Measurements from ENCODE around the gene ARHGAP6.

The ARHGAP6 gene

GRCh38 chrX:11564546-11564945 is 101.2 kb downstream of the ARHGAP6 start:
- no peaks in the 10 kb centered on the region for H3K9me3 Mint-ChIP-seq
- no peaks in the 10 kb centered on the region for H3K36me3 Mint-ChIP-seq
- peaks cover 2% of the 10 kb centered on the region for H3K27me3 Mint-ChIP-seq
- H3K4me3 Mint-ChIP-seq = no peak overlapping the region
- H3K27ac Mint-ChIP-seq = no peak overlapping the region
- no peaks in the 10 kb centered on the region for H3K4me1 Mint-ChIP-seq

- Mint-ChIP-seq H3K36me3 (no peaks in the 10 kb centered on the region), H3K27me3 (peaks cover 2% of the 10 kb centered on the region), H3K4me3 (no peak overlapping the region), H3K27ac (no peak overlapping the region), H3K4me1 (no peaks in the 10 kb centered on the region), H3K9me3 (no peaks in the 10 kb centered on the region)
These were observed 103.2 kb downstream of the ARHGAP6 start for GRCh38 chrX:11562570-11562969.

DNA sequence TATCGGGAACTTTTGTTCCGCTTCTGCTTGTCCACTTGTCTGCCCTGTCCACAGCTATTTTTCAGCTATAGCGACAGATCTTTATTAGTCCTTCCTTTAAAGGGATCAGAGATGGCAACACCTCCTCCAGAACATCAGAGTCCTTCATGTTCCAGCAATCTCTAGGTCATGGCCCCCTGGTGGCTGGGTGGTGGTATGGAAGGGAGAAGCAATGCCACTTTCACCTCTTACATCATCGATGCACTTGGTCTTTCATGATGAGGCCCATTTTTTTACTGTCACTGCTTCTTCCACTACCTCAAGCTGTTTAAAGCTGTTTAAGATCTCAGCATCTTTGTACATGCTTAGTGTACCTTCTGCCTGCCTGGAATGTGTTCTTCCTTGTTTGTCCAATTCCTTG is 106.7 kb downstream of the ARHGAP6 start:
- Mint-ChIP-seq H3K4me1 (no peaks in the 10 kb centered on the region), H3K27ac (no peak overlapping the region), H3K9me3 (no peaks in the 10 kb centered on the region), H3K27me3 (peaks cover 3% of the 10 kb centered on the region), H3K4me3 (no peak overlapping the region), H3K36me3 (no peaks in the 10 kb centered on the region)

DNA sequence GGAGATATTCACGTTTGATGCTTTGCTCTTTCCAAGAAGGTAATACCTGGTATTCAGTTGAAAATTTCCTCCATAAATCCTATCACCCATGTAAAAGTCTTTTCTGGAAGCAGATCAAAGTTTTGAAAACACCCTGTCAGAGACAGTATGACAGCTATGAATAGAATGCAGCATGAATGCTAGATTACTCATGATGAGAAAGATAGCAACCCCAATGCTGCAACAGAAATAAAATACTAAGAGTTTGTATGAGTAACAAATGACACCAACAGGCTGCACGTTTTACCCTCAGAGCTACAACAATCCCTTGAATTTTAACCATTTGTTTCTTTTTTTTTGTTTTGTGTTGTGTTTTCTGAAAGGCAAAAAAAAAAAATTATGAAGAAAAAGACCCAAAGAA is 108.6 kb downstream of the ARHGAP6 start:
- Mint-ChIP-seq H3K36me3 (no peaks in the 10 kb centered on the region), H3K4me3 (no peak overlapping the region), H3K4me1 (no peaks in the 10 kb centered on the region), H3K27me3 (peaks cover 3% of the 10 kb centered on the region), H3K9me3 (no peaks in the 10 kb centered on the region), H3K27ac (no peak overlapping the region)

DNA sequence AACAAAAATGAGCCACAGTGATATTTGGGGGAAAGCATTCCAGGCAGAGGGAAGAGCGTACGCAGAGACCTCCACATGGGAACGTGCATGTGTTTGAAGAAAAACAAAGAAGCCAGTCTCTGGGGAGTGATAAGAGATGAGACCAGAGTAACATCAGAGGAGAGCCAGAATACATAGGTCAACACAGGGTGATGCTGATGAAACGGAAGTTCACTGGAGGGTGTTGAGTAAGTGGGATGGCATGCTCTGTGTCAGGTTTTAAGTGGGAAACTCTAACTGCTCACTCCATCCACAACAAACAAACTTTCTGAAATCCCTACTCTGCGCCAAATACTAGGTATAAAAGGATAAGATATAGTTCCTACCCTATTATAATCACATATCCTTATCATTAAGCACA is 110.0 kb downstream of the ARHGAP6 start:
- Mint-ChIP-seq H3K9me3 (no peaks in the 10 kb centered on the region), H3K4me1 (no peaks in the 10 kb centered on the region), H3K36me3 (no peaks in the 10 kb centered on the region), H3K4me3 (no peak overlapping the region), H3K27me3 (peaks cover 3% of the 10 kb centered on the region), H3K27ac (no peak overlapping the region)

GRCh38 chrX:11553594-11553993 is 112.1 kb downstream of the ARHGAP6 start:
- no peaks in the 10 kb centered on the region for H3K4me1 Mint-ChIP-seq
- H3K4me3 Mint-ChIP-seq = no peak overlapping the region
- H3K27me3 Mint-ChIP-seq = peaks cover 3% of the 10 kb centered on the region
- H3K9me3 Mint-ChIP-seq = no peaks in the 10 kb centered on the region
- H3K36me3 Mint-ChIP-seq = no peaks in the 10 kb centered on the region
- no peak overlapping the region for H3K27ac Mint-ChIP-seq

GRCh38 chrX:11551151-11551550 is 114.6 kb downstream of the ARHGAP6 start:
- peaks cover 3% of the 10 kb centered on the region for H3K27me3 Mint-ChIP-seq
- H3K9me3 Mint-ChIP-seq = no peaks in the 10 kb centered on the region
- no peaks in the 10 kb centered on the region for H3K4me1 Mint-ChIP-seq
- no peak overlapping the region for H3K27ac Mint-ChIP-seq
- H3K4me3 Mint-ChIP-seq = no peak overlapping the region
- no peaks in the 10 kb centered on the region for H3K36me3 Mint-ChIP-seq

DNA sequence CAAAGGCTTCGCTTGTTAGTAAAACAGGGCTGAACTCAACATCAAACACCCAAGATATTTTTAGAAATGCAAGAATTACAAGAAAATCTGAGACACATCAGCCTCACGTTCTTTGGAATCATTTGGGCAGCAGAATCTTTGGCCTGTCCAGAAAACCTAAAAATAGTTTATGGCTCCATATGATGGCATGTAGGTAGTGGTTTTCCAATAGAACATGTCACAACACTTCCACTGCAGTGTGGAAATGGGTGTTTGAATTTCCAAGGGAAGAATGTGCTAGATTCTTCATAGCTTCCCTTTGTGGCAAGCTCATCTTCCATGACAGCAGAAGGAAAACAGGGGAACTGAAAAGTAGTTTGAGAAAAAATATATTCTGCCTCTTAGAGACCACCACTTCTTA is 118.8 kb downstream of the ARHGAP6 start:
- Mint-ChIP-seq H3K4me1 (no peaks in the 10 kb centered on the region), H3K36me3 (no peaks in the 10 kb centered on the region), H3K27me3 (no peaks in the 10 kb centered on the region), H3K4me3 (no peak overlapping the region), H3K27ac (no peak overlapping the region), H3K9me3 (no peaks in the 10 kb centered on the region)

DNA sequence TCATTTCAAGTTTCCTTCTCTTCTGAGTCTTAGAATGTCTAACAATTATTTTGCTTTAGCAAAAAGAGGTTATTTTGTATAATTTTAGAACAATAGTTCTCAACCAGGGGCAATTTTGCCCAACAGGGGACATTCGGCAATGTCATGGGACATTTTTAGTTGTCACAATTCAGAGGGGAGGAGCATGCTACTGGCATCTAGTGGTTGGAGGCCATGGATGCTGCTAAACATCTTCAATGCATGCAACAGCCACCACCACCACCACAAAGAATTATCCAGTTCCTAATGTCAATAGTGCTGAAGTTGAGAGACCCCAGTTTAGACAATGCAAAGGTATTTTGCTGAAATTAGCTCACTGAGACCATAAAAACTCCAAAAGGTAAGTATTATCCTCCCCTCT is 122.5 kb downstream of the ARHGAP6 start:
- H3K9me3 Mint-ChIP-seq = no peaks in the 10 kb centered on the region
- no peaks in the 10 kb centered on the region for H3K36me3 Mint-ChIP-seq
- H3K27ac Mint-ChIP-seq = no peak overlapping the region
- no peaks in the 10 kb centered on the region for H3K27me3 Mint-ChIP-seq
- no peaks in the 10 kb centered on the region for H3K4me1 Mint-ChIP-seq
- H3K4me3 Mint-ChIP-seq = no peak overlapping the region

DNA sequence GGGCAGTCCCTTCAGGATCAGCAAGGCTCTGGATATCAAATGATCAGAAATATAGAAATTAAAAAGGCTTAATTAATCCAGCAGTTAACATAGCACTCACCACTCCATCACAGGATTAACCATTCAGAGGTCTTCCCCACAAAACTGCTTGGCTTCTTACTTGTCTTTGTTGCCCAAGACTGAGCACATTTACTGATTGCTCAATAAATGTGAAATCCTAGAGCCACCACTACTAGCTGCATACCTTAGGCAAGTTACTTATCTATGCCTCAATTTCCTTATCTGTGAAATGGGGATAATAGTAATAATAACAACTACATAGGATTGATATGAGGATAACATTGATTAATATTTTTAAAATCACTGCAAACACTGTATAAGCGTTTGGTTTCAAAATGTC is 124.2 kb downstream of the ARHGAP6 start:
- Mint-ChIP-seq H3K27me3 (no peaks in the 10 kb centered on the region), H3K27ac (no peak overlapping the region), H3K4me3 (no peak overlapping the region), H3K36me3 (no peaks in the 10 kb centered on the region), H3K4me1 (no peaks in the 10 kb centered on the region), H3K9me3 (no peaks in the 10 kb centered on the region)

GRCh38 chrX:11540532-11541377 is 125.0 kb downstream of the ARHGAP6 start:
- Mint-ChIP-seq H3K9me3 (no peaks in the 10 kb centered on the region), H3K27me3 (no peaks in the 10 kb centered on the region), H3K4me3 (no peak overlapping the region), H3K36me3 (no peaks in the 10 kb centered on the region), H3K4me1 (no peaks in the 10 kb centered on the region), H3K27ac (no peak overlapping the region)

GRCh38 chrX:11537141-11537540 is 128.6 kb downstream of the ARHGAP6 start:
- no peaks in the 10 kb centered on the region for H3K36me3 Mint-ChIP-seq
- no peaks in the 10 kb centered on the region for H3K9me3 Mint-ChIP-seq
- no peak overlapping the region for H3K4me3 Mint-ChIP-seq
- H3K27me3 Mint-ChIP-seq = no peaks in the 10 kb centered on the region
- H3K27ac Mint-ChIP-seq = no peak overlapping the region
- no peaks in the 10 kb centered on the region for H3K4me1 Mint-ChIP-seq

DNA sequence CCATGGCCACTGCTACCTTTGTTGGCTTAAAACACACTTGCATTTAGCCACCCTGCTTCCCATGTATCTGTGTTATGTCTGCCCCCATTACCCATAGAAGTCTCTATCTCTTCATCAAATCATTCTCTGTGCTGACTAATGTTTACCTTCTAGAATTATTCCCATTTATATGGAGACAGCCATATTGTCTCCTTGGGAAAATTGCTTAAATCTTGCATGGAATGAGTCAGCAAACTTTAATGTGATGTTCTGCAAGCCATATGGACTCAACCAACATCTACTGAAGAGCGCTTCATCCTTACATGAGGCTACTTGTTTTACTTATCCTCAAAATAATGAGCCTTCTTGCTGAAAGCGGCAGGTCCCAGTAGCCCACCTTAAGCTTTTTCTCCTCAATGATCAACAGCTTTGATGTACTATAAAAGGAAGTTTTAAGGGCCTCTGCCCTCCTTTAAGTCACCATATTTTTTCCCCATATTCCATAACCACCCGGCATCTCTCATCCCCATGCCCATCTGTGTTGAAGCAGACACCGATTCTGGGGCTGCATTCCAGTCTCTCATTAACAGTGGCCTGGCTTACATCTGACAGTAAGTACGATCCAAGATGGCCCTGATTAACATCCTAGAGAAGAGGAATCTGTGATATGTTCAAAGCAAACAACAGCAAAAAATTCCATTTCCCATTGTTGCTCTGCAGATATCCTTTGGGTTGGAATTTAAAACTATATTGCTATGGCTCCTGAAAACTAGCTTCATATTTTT is 130.4 kb downstream of the ARHGAP6 start:
- no peaks in the 10 kb centered on the region for H3K27me3 Mint-ChIP-seq
- no peaks in the 10 kb centered on the region for H3K36me3 Mint-ChIP-seq
- H3K9me3 Mint-ChIP-seq = no peaks in the 10 kb centered on the region
- no peak overlapping the region for H3K27ac Mint-ChIP-seq
- H3K4me1 Mint-ChIP-seq = no peaks in the 10 kb centered on the region
- H3K4me3 Mint-ChIP-seq = no peak overlapping the region

GRCh38 chrX:11533199-11533651 is 132.5 kb downstream of the ARHGAP6 start:
- no peaks in the 10 kb centered on the region for H3K4me1 Mint-ChIP-seq
- H3K9me3 Mint-ChIP-seq = no peaks in the 10 kb centered on the region
- H3K36me3 Mint-ChIP-seq = no peaks in the 10 kb centered on the region
- H3K27ac Mint-ChIP-seq = no peak overlapping the region
- no peak overlapping the region for H3K4me3 Mint-ChIP-seq
- no peaks in the 10 kb centered on the region for H3K27me3 Mint-ChIP-seq

- Mint-ChIP-seq H3K9me3 (no peaks in the 10 kb centered on the region), H3K4me3 (no peak overlapping the region)
These were observed 133.2 kb downstream of the ARHGAP6 start for GRCh38 chrX:11532291-11533078.

GRCh38 chrX:11531226-11531625 is 134.5 kb downstream of the ARHGAP6 start:
- Mint-ChIP-seq H3K27ac (no peak overlapping the region), H3K4me1 (no peaks in the 10 kb centered on the region), H3K27me3 (no peaks in the 10 kb centered on the region)

More at GRCh38 chrX:11532291-11533078, 133.2 kb downstream of the ARHGAP6 start:
- Mint-ChIP-seq H3K36me3 (no peaks in the 10 kb centered on the region), H3K4me1 (no peaks in the 10 kb centered on the region), H3K27ac (no peak overlapping the region), H3K27me3 (no peaks in the 10 kb centered on the region)

More at GRCh38 chrX:11531226-11531625, 134.5 kb downstream of the ARHGAP6 start:
- Mint-ChIP-seq H3K9me3 (no peaks in the 10 kb centered on the region), H3K4me3 (no peak overlapping the region), H3K36me3 (no peaks in the 10 kb centered on the region)

All from activated naive CD4-positive, alpha-beta T cell treated with anti-CD3 and anti-CD28 coated beads, Interleukin-2, amount 50 U/mL, for 24 hours (primary cell).